Cardiac muscle cell (in vitro differentiated cells and primary cell): Measurements from ENCODE around the gene SCYGR5. TPM values are rescaled to one million over a fixed set of nuclear protein-coding genes. Genes with fewer than 3 reads are reported as not detected.
A peak's percentile ranks its signal among the peaks of the same experiment; 100 is the strongest.

Experiments
- DNase-seq, 2 donors: peaks; one replicate each; pipeline versions ENCODE4 v3.0.0 to v3.0.0-alpha.2; 2010 to 2017; ENCODE audit warnings: low read depth in 1 of 2, low spot score in 1 of 2
- H3K27ac ChIP-seq: fragments of 200-600 bp; sonication (generic); 2 replicates; pipeline ENCODE4 v1.5.1; 2016
- H3K27me3 ChIP-seq: fragments of 200-600 bp; sonication (generic); 2 replicates; pipeline ENCODE4 v1.6.0; 2016; ENCODE audit warnings: control low read depth
- H3K36me3 ChIP-seq: fragments of 200-600 bp; sonication (generic); 2 replicates; pipeline ENCODE4 v1.5.1; 2016; ENCODE audit warnings: control low read depth
- H3K4me1 ChIP-seq: fragments of 200-600 bp; sonication (generic); 2 replicates; pipeline ENCODE4 v1.8.1; 2017; ENCODE audit warnings: low read depth, mild to moderate bottlenecking, mixed run types
- H3K4me3 ChIP-seq: fragments of 200-600 bp; sonication (generic); 2 replicates; pipeline ENCODE4 v1.5.1; 2016; ENCODE audit warnings: mild to moderate bottlenecking
- H3K9me3 ChIP-seq: fragments of 200-600 bp; sonication (generic); 2 replicates; pipeline ENCODE4 v1.5.1; 2017; ENCODE audit warnings: low read depth, mild to moderate bottlenecking, control low read depth
- polyA plus RNA-seq: library from polyadenylated mRNA; unstranded; fragments of >200 nt; fragmentation: Nextera tagmentation; extraction: Ambion mirVana; gene quantifications from 2 replicates; pipeline ENCODE4 v1.2.1, GENCODE V29; 2016
- total RNA-seq: library from RNA; depleted of rRNA; stranded (reverse); fragments of >200 nt; gene quantifications from 2 replicates; pipeline ENCODE4 v1.2.3, GENCODE V29; 2016
- TF ChIP-seq, protein P1 (sequence below): IDR thresholded peaks from 2 replicates; pipeline ENCODE4 v1.5.1; 2012; ENCODE audit warnings: low read depth, mild to moderate bottlenecking, low read length

The SCYGR5 gene
- total and polyA plus RNA-seq, 2 experiments from 2014 or later: not detected

DNA sequence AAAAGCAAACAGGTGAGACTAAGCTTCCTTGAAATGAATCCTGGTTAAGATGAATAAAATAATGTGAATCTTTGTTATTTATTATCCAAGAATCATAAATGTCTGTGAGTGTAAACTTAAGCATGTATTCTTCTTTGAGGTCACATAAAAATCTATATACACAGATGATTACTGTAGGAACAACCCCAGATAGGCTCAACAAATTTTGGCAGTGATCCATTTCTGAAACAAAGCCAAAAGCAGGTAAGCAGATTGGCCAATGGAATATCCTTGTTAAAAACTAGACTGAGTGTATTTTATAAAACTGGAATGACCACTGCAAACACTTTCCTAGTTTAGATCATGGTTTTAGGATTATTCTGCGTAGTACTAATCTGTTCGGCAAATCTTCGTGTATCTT is 11.3 kb downstream of the SCYGR5 start:
- TF ChIP-seq, protein P1, sequence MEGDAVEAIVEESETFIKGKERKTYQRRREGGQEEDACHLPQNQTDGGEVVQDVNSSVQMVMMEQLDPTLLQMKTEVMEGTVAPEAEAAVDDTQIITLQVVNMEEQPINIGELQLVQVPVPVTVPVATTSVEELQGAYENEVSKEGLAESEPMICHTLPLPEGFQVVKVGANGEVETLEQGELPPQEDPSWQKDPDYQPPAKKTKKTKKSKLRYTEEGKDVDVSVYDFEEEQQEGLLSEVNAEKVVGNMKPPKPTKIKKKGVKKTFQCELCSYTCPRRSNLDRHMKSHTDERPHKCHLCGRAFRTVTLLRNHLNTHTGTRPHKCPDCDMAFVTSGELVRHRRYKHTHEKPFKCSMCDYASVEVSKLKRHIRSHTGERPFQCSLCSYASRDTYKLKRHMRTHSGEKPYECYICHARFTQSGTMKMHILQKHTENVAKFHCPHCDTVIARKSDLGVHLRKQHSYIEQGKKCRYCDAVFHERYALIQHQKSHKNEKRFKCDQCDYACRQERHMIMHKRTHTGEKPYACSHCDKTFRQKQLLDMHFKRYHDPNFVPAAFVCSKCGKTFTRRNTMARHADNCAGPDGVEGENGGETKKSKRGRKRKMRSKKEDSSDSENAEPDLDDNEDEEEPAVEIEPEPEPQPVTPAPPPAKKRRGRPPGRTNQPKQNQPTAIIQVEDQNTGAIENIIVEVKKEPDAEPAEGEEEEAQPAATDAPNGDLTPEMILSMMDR: no peak
- DNase-seq: no peak
- Histone ChIP-seq H3K27me3 (no peaks in the 10 kb centered on the region), H3K9me3 (no peaks in the 10 kb centered on the region), H3K27ac (no peak overlapping the region), H3K36me3 (no peaks in the 10 kb centered on the region), H3K4me1 (no peaks in the 10 kb centered on the region), H3K4me3 (no peak overlapping the region)

DNA sequence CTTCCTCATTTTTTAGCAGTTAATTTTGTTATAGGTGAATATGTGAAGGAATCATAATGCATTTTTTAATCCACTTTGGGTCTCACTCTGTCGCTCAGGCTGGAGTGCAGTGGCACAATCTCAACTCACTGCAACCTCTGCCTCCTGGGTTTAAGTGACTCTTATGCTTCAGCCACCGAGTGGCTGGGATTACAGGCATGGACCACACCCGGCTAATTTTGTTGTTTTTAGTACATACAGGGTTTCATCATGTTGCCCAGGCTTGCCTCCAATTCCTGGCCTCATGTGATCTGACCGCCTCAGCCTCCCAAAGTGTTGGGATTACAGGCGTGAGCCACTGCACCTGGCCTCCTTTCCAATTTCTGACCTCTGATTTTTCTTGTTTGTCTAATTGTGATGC is 17.7 kb downstream of the SCYGR5 start:
- H3K9me3 ChIP-seq: no peaks in the 10 kb centered on the region
- no peaks in the 10 kb centered on the region for H3K4me1 ChIP-seq
- H3K27me3 ChIP-seq: no peaks in the 10 kb centered on the region
- no peak overlapping the region for H3K27ac ChIP-seq
- H3K4me3 ChIP-seq: no peak overlapping the region
- H3K36me3 ChIP-seq: no peaks in the 10 kb centered on the region
- no peak for DNase-seq
- TF ChIP-seq, protein P1: no peak

- no peaks in the 10 kb centered on the region for H3K27me3 ChIP-seq
- H3K4me1 ChIP-seq: no peaks in the 10 kb centered on the region
- no peak overlapping the region for H3K4me3 ChIP-seq
- H3K27ac ChIP-seq: no peak overlapping the region
- H3K36me3 ChIP-seq: no peaks in the 10 kb centered on the region
- TF ChIP-seq, protein P1: no peak
- no peaks in the 10 kb centered on the region for H3K9me3 ChIP-seq
- DNase-seq: peak in 1 of 2 donors; percentile 46
Measured at GRCh38 chr2:227687189-227687588, 20.6 kb downstream of the SCYGR5 start.

DNA sequence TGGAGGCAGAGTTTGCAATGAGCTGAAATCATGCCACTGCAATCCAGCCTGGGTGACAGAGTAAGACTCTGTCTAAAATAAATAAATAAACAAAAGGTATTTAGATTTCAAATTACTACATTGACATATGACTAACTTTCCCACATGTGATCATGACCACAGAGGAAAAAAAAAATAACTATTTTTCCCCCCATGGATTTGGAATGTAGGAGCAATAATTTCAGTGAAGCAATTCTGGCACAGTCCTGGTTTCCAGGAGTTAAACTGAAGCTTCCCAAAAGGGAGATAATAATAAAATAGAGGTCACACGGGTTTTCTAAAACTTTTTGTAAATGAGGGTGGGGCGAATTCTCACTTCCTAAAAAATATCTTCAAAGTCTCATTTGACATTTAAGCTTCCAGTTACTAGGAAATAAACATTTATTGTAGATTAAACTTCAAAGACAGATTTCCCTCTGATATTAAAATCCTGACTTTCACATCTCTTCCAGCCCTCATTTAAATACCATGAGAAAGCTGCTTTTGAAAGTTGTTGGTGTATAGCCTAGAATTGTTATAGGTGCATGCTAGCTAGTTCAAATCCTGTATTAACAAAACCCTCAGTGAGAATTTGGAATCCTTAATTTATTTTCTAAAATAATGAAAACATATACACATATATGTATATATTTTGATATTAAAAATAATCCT is 30.5 kb downstream of the SCYGR5 start:
- TF ChIP-seq, protein P1: no peak
- Histone ChIP-seq H3K9me3 (no peaks in the 10 kb centered on the region), H3K4me3 (no peak overlapping the region), H3K36me3 (no peaks in the 10 kb centered on the region), H3K27me3 (no peaks in the 10 kb centered on the region), H3K4me1 (no peaks in the 10 kb centered on the region), H3K27ac (no peak overlapping the region)
- peak in 1 of 2 donors; percentile 25 for DNase-seq

- H3K27me3 ChIP-seq: no peaks in the 10 kb centered on the region
- DNase-seq: no peak
- no peaks in the 10 kb centered on the region for H3K4me1 ChIP-seq
- H3K4me3 ChIP-seq: no peak overlapping the region
- TF ChIP-seq, protein P1: no peak
- no peak overlapping the region for H3K27ac ChIP-seq
- no peaks in the 10 kb centered on the region for H3K9me3 ChIP-seq
- H3K36me3 ChIP-seq: no peaks in the 10 kb centered on the region
Measured at GRCh38 chr2:227701556-227701955, 35.0 kb downstream of the SCYGR5 start.
